ENCODE measurements around the gene S100A4.

S100A4 gene

GRCh38 chr1:153546796-153547559, 1.4 kb upstream of the S100A4 start:
- DNase-seq, result no peak

GRCh38 chr1:153546371-153546770, 765 bp upstream of the S100A4 start:
- no peak for DNase-seq

- no peak for DNase-seq
Observed at GRCh38 chr1:153544453-153545066, 1.0 kb downstream of the S100A4 start.

GRCh38 chr1:153543736-153544135, 1.9 kb downstream of the S100A4 start:
- no peak for DNase-seq

- DNase-seq, result no peak
Observed at GRCh38 chr1:153542956-153543711, 2.5 kb downstream of the S100A4 start.

GRCh38 chr1:153541641-153542590, 3.7 kb downstream of the S100A4 start:
- DNase-seq, result no peak

- DNase-seq, result no peak
Observed at GRCh38 chr1:153540394-153541361, 4.9 kb downstream of the S100A4 start, which contains the start of gene S100A5. Gene S100A5, minus strand, starts transcription at chr1:153540934. Its CDS starts 743 bp downstream, at chr1:153540191.

GRCh38 chr1:153539395-153540093, 6.1 kb downstream of the S100A4 start:
- DNase-seq, result no peak

GRCh38 chr1:153538315-153538821, 7.2 kb downstream of the S100A4 start:
- no peak for DNase-seq

GRCh38 chr1:153537376-153537730, 8.3 kb downstream of the S100A4 start:
- DNase-seq, result no peak

- DNase-seq, result no peak
Observed at GRCh38 chr1:153536671-153537375, 8.8 kb downstream of the S100A4 start.

GRCh38 chr1:153536012-153536670, 9.5 kb downstream of the S100A4 start:
- peak; percentile 70 for DNase-seq

GRCh38 chr1:153535242-153536011, 10.2 kb downstream of the S100A4 start, which contains the start of gene S100A6:
Gene S100A6, minus strand, starts transcription at chr1:153535991. Its CDS starts 652 bp downstream, at chr1:153535339.
- no peak for DNase-seq

GRCh38 chr1:153534925-153535241, 10.7 kb downstream of the S100A4 start:
- no peak for DNase-seq

- DNase-seq, result no peak
Observed at GRCh38 chr1:153534226-153534924, 11.2 kb downstream of the S100A4 start.

GRCh38 chr1:153533689-153534201, 11.9 kb downstream of the S100A4 start:
- no peak for DNase-seq
